Epidermal melanocyte (primary cell): ENCODE data around the gene PATE1.
"Not testable (repeated sequence)": the region's sequence is repeated elsewhere in the genome, so short reads cannot be mapped to it uniquely, and the experiment has no call there.

Experiments
- DNase-seq: peaks from one replicate; pipeline ENCODE4 v3.0.0; 2011; ENCODE audit warnings: low spot score; ENCODE audit not compliant: insufficient read length

PATE1 gene

GRCh38 chr11:125745979-125746378 is at the start of gene PATE1:
Gene PATE1 (plus strand): TSS chr11:125746279. CDS start chr11:125746305, 26 bp downstream.
- DNase-seq, result no peak

GRCh38 chr11:125701018-125701610 is 45.0 kb upstream of the PATE1 start:
- DNase-seq, result no peak

GRCh38 chr11:125701858-125702621 is 44.0 kb upstream of the PATE1 start:
- no peak for DNase-seq

GRCh38 chr11:125704686-125705085 is 41.4 kb upstream of the PATE1 start:
- not testable (repeated sequence) for DNase-seq

- no peak for DNase-seq
Measured at GRCh38 chr11:125720781-125721180, 25.3 kb upstream of the PATE1 start.

- no peak for DNase-seq
Measured at GRCh38 chr11:125724125-125724524, 22.0 kb upstream of the PATE1 start.

- no peak for DNase-seq
Measured at GRCh38 chr11:125728969-125729368, 17.1 kb upstream of the PATE1 start.

- no peak for DNase-seq
Measured at GRCh38 chr11:125740617-125741016, 5.5 kb upstream of the PATE1 start.

- DNase-seq, result no peak
Measured at GRCh38 chr11:125743681-125744080, 2.4 kb upstream of the PATE1 start.

GRCh38 chr11:125750629-125751028 is 4.5 kb downstream of the PATE1 start:
- no peak for DNase-seq

- no peak for DNase-seq
Measured at GRCh38 chr11:125756050-125756449, 10.0 kb downstream of the PATE1 start.

- DNase-seq, result no peak
Measured at GRCh38 chr11:125762445-125762844, 16.4 kb downstream of the PATE1 start.

- no peak for DNase-seq
Measured at GRCh38 chr11:125763483-125763882, 17.4 kb downstream of the PATE1 start.

GRCh38 chr11:125766251-125766650 is 20.2 kb downstream of the PATE1 start:
- DNase-seq, result no peak

GRCh38 chr11:125768336-125769046 is 22.4 kb downstream of the PATE1 start:
- no peak for DNase-seq

- DNase-seq, result no peak
Measured at GRCh38 chr11:125770583-125770982, 24.5 kb downstream of the PATE1 start.

- no peak for DNase-seq
Measured at GRCh38 chr11:125772834-125773505, 26.9 kb downstream of the PATE1 start.

GRCh38 chr11:125773516-125773915 is 27.4 kb downstream of the PATE1 start:
- no peak for DNase-seq

- no peak for DNase-seq
Measured at GRCh38 chr11:125777309-125777708, 31.2 kb downstream of the PATE1 start.

GRCh38 chr11:125778728-125779127 is 32.6 kb downstream of the PATE1 start, which contains the start of gene PATE2:
Gene PATE2 (minus strand): TSS chr11:125778828. CDS start chr11:125778773, 55 bp downstream.
- no peak for DNase-seq

- DNase-seq, result no peak
Measured at GRCh38 chr11:125784678-125785077, 38.6 kb downstream of the PATE1 start.

- no peak for DNase-seq
Measured at GRCh38 chr11:125787827-125788226, 41.7 kb downstream of the PATE1 start, which contains the start of gene PATE3. Gene PATE3 (plus strand): TSS chr11:125788127. CDS start chr11:125788152, 25 bp downstream.
